B cell (primary cell): ENCODE data around the gene LRBA. TPM values are rescaled to one million over a fixed set of nuclear protein-coding genes. Genes with fewer than 3 reads are reported as not detected.

ENCODE experiments used
- ATAC-seq: fragments of 200-7000 bp; cut with Tn5 transposase; one replicate; pipeline ENCODE4 v1.10.0; 2021; ENCODE audit warnings: low read depth, mild to moderate bottlenecking, moderate number of reproducible peaks, moderate library complexity
- CTCF ChIA-PET: fragments of 350-600 bp; sonication (Branson Sonifier 250); formaldehyde crosslinking; loops from one replicate; lab custom pipeline; 2021; ENCODE audit warnings: antibody characterized with exemption, inconsistent platforms; lab: Charles Lee
- POLR2A ChIA-PET: fragments of 350-600 bp; sonication (Branson Sonifier 250); formaldehyde crosslinking; loops from one replicate; lab custom pipeline; 2021; ENCODE audit warnings: antibody characterized with exemption; lab: Charles Lee
- DNase-seq: peaks from one replicate; pipeline ENCODE4 v3.0.0; 2013
- H2AFZ ChIP-seq: 2 replicates; pipeline ENCODE4 v1.6.1; 2012; ENCODE audit warnings: mild to moderate bottlenecking, low read depth, low read length; ENCODE audit not compliant: insufficient read depth, poor library complexity, severe bottlenecking
- H3K27ac ChIP-seq, 2 donors: 1 replicate in 1 of 2; 2 replicates in 1 of 2; pipeline ENCODE4 v1.5.1; 2012 to 2013; ENCODE audit warnings: low read length in 2 of 2, mild to moderate bottlenecking in 2 of 2, moderate library complexity in 1 of 2
- H3K27me3 ChIP-seq, 4 experiments: fragments of 200-600 bp in 1 of 4; sonication (generic) in 1 of 4; replicated peaks in 1 of 4; 1 replicate in 2 of 4; 2 replicates in 2 of 4; pipeline versions ENCODE4 v1.6.1 to v1.7.0; 2013 to 2016; ENCODE audit warnings: low read length in 3 of 4, mild to moderate bottlenecking in 2 of 4, mixed read lengths in 1 of 4, moderate library complexity in 1 of 4; ENCODE audit not compliant: insufficient read depth in 4 of 4, control insufficient read depth in 3 of 4; ENCODE audit errors: control extremely low read depth in 1 of 4
- H3K36me3 ChIP-seq, 2 experiments: replicated peaks in 1 of 2; 1 replicate in 1 of 2; 2 replicates in 1 of 2; pipeline versions ENCODE4 v1.6.1 to v1.7.1; 2013; ENCODE audit warnings: low read length in 1 of 2; ENCODE audit not compliant: insufficient read depth in 2 of 2, control insufficient read depth in 1 of 2; ENCODE audit errors: control extremely low read depth in 1 of 2, extremely low read depth in 1 of 2
- H3K4me1 ChIP-seq, 2 donors: fragments of 200-600 bp in 1 of 2; sonication (generic) in 1 of 2; 1 replicate in 1 of 2; 2 replicates in 1 of 2; pipeline versions ENCODE4 v1.5.1 to v1.6.1; 2013 to 2017; ENCODE audit warnings: low read length in 2 of 2; ENCODE audit not compliant: control insufficient read depth in 2 of 2, insufficient read depth in 2 of 2
- H3K4me2 ChIP-seq: replicated peaks from 2 replicates; pipeline ENCODE3; 2012; ENCODE audit warnings: mild to moderate bottlenecking, low read depth, low read length; ENCODE audit not compliant: poor library complexity, severe bottlenecking
- H3K4me3 ChIP-seq, 5 experiments: fragments of 200-600 bp in 1 of 5; sonication (generic) in 1 of 5; 1 replicate in 3 of 5; 2 replicates in 2 of 5; pipeline versions ENCODE4 v1.5.1 to v1.7.0; 2011 to 2016; ENCODE audit warnings: low read length in 4 of 5, mild to moderate bottlenecking in 4 of 5, low read depth in 2 of 5, control low read depth in 1 of 5, moderate library complexity in 1 of 5; ENCODE audit not compliant: insufficient read depth in 1 of 5; ENCODE audit errors: control extremely low read depth in 1 of 5, extremely low read depth in 1 of 5
- H3K79me2 ChIP-seq: fragments of 200-600 bp; sonication (generic); one replicate; pipeline ENCODE4 v1.6.0; 2016; ENCODE audit warnings: low read length; ENCODE audit not compliant: control insufficient read depth, insufficient read depth
- H3K9ac ChIP-seq: fragments of 200-600 bp; sonication (generic); 2 replicates; pipeline ENCODE4 v1.6.1; 2017; ENCODE audit warnings: mild to moderate bottlenecking, low read length, moderate library complexity
- H3K9me3 ChIP-seq, 3 donors: one replicate each; pipeline versions ENCODE4 v1.6.1 to v1.7.1; 2013; ENCODE audit warnings: low read length in 2 of 3; ENCODE audit not compliant: control insufficient read depth in 2 of 3, insufficient read depth in 1 of 3; ENCODE audit errors: control extremely low read depth in 1 of 3
- H4K20me1 ChIP-seq: 2 replicates; pipeline ENCODE4 v1.6.0; 2012; ENCODE audit warnings: mild to moderate bottlenecking, low read length; ENCODE audit not compliant: insufficient read depth, control insufficient read depth, poor library complexity, severe bottlenecking
- H3K27ac Mint-ChIP-seq: one replicate; pipeline ENCODE4 v1.8.0; 2021; ENCODE audit warnings: mixed read lengths
- H3K27me3 Mint-ChIP-seq: one replicate; pipeline ENCODE4 v1.8.0; 2021; ENCODE audit warnings: mixed read lengths
- H3K4me1 Mint-ChIP-seq: one replicate; pipeline ENCODE4 v1.8.0; 2021; ENCODE audit warnings: mixed read lengths
- H3K4me3 Mint-ChIP-seq: one replicate; pipeline ENCODE4 v1.8.0; 2021; ENCODE audit warnings: mixed read lengths
- H3K9me3 Mint-ChIP-seq: one replicate; pipeline ENCODE4 v1.8.0; 2022; ENCODE audit warnings: mixed read lengths; ENCODE audit not compliant: insufficient read depth
- EZH2 ChIP-seq: IDR thresholded peaks from 2 replicates; pipeline ENCODE4 v1.6.1; 2012; ENCODE audit warnings: borderline replicate concordance, low read depth, mild to moderate bottlenecking, moderate library complexity, low read length; ENCODE audit not compliant: insufficient read depth, poor library complexity, severe bottlenecking
- WGBS: methylation state at CpG from one replicate; pipeline ENCODE4 v1.1.5; 2013; ENCODE audit warnings: missing lambda C conversion rate; ENCODE audit not compliant: insufficient coverage; 5-methylcytosine and 5-hydroxymethylcytosine counted together
- intact Hi-C: fragments of 100-400 bp; cut with micrococcal nuclease; formaldehyde crosslinking; loops from one replicate; pipeline ENCODE4 v1.10.0; 2022
- polyA plus RNA-seq: library from polyadenylated mRNA; depleted of rRNA; stranded (reverse); fragments of >200 nt; gene quantifications from 2 replicates; pipeline ENCODE4 v1.2.3, GENCODE V29; 2012
- total RNA-seq, 2 donors: library from RNA; stranded (reverse); fragments of 120-200 nt in 1 of 2; gene quantifications; 1 replicate in 1 of 2; 2 replicates in 1 of 2; pipeline versions ENCODE4 v1.2.3 to v1.2.4, GENCODE V29; 2013 to 2022
- TF ChIP-seq, protein P1 (sequence below): fragments of 200-600 bp; IDR thresholded peaks from one replicate; pipeline ENCODE4 v1.8.0; 2022; ENCODE audit warnings: antibody characterized with exemption, mild to moderate bottlenecking

Gene LRBA
- total and polyA plus RNA-seq, 2 donors (not counting 1 experiment from before 2014, with no cell fraction given) = 17.5 to 86.7 TPM

DNA sequence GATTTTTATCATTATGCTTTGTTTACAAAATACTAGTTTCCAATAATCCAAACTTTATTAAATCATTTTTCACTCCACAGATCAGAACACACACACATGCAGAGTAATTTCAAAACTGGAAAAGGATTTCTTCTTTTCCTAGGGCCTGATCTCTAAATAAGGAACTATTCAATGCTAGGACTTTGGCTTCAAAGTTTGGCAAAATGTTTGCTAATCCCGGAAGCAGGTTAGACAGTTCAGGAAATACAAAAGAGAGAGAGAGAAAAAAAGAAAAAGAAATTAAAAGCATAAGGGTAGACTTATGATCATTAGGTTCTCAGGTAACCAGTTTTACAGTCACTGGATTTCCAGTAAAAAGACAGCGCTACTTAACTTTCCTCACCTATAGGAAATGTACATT lies 725.9 kb downstream of the LRBA start:
- ChIA-PET POLR2A (no interaction called here), CTCF (interaction anchor here (0.7 kb wide), 1 partner anchor 67 kb away, joined by 3 read pairs; no protein-coding TSS in a partner anchor)
- Histone ChIP-seq H3K4me1 (no peaks in the 10 kb centered on the region), H3K36me3 (peaks cover 0 to 11% of the 10 kb centered on the region in 2 experiments), H3K4me3 (no peak overlapping the region), H3K9ac (no peak overlapping the region), H4K20me1 (no peaks in the 10 kb centered on the region), H3K27ac (no peak overlapping the region), H3K4me2 (no peak overlapping the region), H3K9me3 (no peaks in the 10 kb centered on the region), H3K27me3 (no peaks in the 10 kb centered on the region), H2AFZ (no peak overlapping the region), H3K79me2 (no peaks in the 10 kb centered on the region)
- Mint-ChIP-seq H3K27ac (no peak overlapping the region), H3K27me3 (no peaks in the 10 kb centered on the region), H3K4me3 (no peak overlapping the region), H3K4me1 (no peaks in the 10 kb centered on the region), H3K9me3 (peaks cover 6% of the 10 kb centered on the region)
- ATAC-seq = no peak
- no CpG with 5 or more reads among the region's 2 CpGs for WGBS
- no peak for DNase-seq
- intact Hi-C loops = no loop called here
- TF ChIP-seq EZH2 = no peak
- TF ChIP-seq, protein P1, sequence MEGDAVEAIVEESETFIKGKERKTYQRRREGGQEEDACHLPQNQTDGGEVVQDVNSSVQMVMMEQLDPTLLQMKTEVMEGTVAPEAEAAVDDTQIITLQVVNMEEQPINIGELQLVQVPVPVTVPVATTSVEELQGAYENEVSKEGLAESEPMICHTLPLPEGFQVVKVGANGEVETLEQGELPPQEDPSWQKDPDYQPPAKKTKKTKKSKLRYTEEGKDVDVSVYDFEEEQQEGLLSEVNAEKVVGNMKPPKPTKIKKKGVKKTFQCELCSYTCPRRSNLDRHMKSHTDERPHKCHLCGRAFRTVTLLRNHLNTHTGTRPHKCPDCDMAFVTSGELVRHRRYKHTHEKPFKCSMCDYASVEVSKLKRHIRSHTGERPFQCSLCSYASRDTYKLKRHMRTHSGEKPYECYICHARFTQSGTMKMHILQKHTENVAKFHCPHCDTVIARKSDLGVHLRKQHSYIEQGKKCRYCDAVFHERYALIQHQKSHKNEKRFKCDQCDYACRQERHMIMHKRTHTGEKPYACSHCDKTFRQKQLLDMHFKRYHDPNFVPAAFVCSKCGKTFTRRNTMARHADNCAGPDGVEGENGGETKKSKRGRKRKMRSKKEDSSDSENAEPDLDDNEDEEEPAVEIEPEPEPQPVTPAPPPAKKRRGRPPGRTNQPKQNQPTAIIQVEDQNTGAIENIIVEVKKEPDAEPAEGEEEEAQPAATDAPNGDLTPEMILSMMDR = no peak

DNA sequence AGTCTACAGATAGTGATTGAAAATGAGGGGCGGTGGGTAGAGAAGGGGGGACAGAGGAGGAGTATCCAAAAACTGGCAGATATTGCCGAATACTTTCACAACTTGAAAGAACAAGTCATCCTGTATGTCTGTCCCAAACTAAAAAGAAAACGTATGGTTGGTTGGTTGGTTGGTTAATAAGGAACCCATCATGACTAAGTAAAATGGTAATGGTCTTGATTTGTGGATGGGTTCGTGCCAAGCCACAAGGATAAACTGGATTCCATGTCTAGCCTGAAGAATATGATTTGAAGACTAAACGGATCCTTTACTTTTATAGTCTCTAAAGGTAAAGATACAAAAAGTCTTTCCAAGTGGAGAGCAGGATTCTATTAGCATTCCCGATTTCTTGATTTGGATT lies 728.4 kb downstream of the LRBA start:
- 94% methylated on average over 2 of the region's 6 CpGs for WGBS
- H3K9me3 Mint-ChIP-seq = no peaks in the 10 kb centered on the region
- intact Hi-C loops = no loop called here
- DNase-seq (no peak), ATAC-seq (no peak)
- Histone ChIP-seq H3K27me3 (no peaks in the 10 kb centered on the region), H3K4me3 (no peak overlapping the region), H3K4me1 (no peaks in the 10 kb centered on the region), H3K9me3 (no peaks in the 10 kb centered on the region), H3K9ac (no peak overlapping the region), H3K27ac (no peak overlapping the region), H4K20me1 (no peaks in the 10 kb centered on the region), H3K4me2 (no peak overlapping the region), H2AFZ (no peak overlapping the region), H3K36me3 (peaks cover 0 to 27% of the 10 kb centered on the region in 2 experiments), H3K79me2 (no peaks in the 10 kb centered on the region)
- TF ChIP-seq EZH2 = no peak
- TF ChIP-seq, protein P1 = no peak
- ChIA-PET CTCF (no interaction called here), POLR2A (no interaction called here)
- no peaks in the 10 kb centered on the region for H3K4me1 Mint-ChIP-seq
- H3K27me3 Mint-ChIP-seq = no peaks in the 10 kb centered on the region
- H3K4me3 Mint-ChIP-seq = no peak overlapping the region
- H3K27ac Mint-ChIP-seq = no peak overlapping the region
